A549 (cell line): Measurements from ENCODE around the gene CCL1. TPM values are rescaled to one million over a fixed set of nuclear protein-coding genes. Genes with fewer than 3 reads are reported as not detected.

ENCODE experiments used
- ATAC-seq, 2 experiments: fragments of 200-7000 bp in 1 of 2; fragments of >200 bp in 1 of 2; cut with Nextera tagmentation in 1 of 2; cut with Tn5 transposase in 1 of 2; 3 replicates each; pipeline versions ENCODE4 v1.8.0 to v1.9.1; 2018 to 2020; ENCODE audit warnings: mild to moderate bottlenecking in 1 of 2, moderate library complexity in 1 of 2
- CTCF ChIA-PET: fragments of 300-600 bp; sonication (Branson Sonifier 250); formaldehyde crosslinking; extraction: SDS; loops from one replicate; lab custom pipeline; 2021; ENCODE audit warnings: antibody characterized with exemption, inconsistent platforms; lab: Yijun Ruan, JAX
- POLR2A ChIA-PET: fragments of 350-600 bp; formaldehyde crosslinking; extraction: SDS; loops from one replicate; lab custom pipeline; 2021; ENCODE audit warnings: antibody characterized with exemption, inconsistent platforms; lab: Yijun Ruan, JAX
- DNase-seq, 2 experiments: peaks; one replicate each; pipeline versions ENCODE4 v3.0.0 to v3.0.0-alpha.2; 2011 to 2016; ENCODE audit warnings: low read depth in 1 of 2, low spot score in 1 of 2
- FAIRE-seq: peaks from 2 replicates; lab custom pipeline; 2011; peaks lifted over from hg19 to GRCh38; lab: Jason Lieb, UNC
- H3K27ac ChIP-seq, 2 experiments: fragments of >200 bp; sonication (Bioruptor Twin); formaldehyde crosslinking; 3 replicates each; pipeline ENCODE4 v1.5.1; 2016 to 2017
- H3K4me1 ChIP-seq: fragments of >200 bp; sonication (Bioruptor Twin); formaldehyde crosslinking; 3 replicates; pipeline ENCODE4 v1.6.1; 2016
- H3K4me2 ChIP-seq: fragments of >200 bp; sonication (Bioruptor Twin); formaldehyde crosslinking; 3 replicates; pipeline ENCODE4 v1.6.1; 2016
- H3K4me3 ChIP-seq: fragments of >200 bp; sonication (Bioruptor Twin); formaldehyde crosslinking; 3 replicates; pipeline ENCODE4 v1.5.1; 2016
- H3K9me3 ChIP-seq: fragments of >200 bp; sonication (Bioruptor Twin); formaldehyde crosslinking; 3 replicates; pipeline ENCODE4 v1.6.1; 2016
- BCL3 ChIP-seq: fragments of >200 bp; sonication (Bioruptor Twin); formaldehyde crosslinking; IDR thresholded peaks from 3 replicates; pipeline ENCODE4 v1.6.1; 2016
- CBX2 ChIP-seq: fragments of 200-600 bp; sonication (generic); IDR thresholded peaks from 2 replicates; pipeline ENCODE4 v1.6.1; 2016; ENCODE audit warnings: low read depth, mild to moderate bottlenecking, borderline replicate concordance
- CEBPB ChIP-seq, 2 experiments: fragments of >200 bp in 1 of 2; sonication (Bioruptor Twin) in 1 of 2; formaldehyde crosslinking in 1 of 2; IDR thresholded peaks; 2 replicates each; pipeline ENCODE4 v1.6.1; 2012 to 2016
- CHD2 ChIP-seq: fragments of 150-350 bp; IDR thresholded peaks from 2 replicates; pipeline ENCODE4 v1.6.1; 2014; ENCODE audit warnings: low read length; ENCODE audit not compliant: partially characterized antibody
- CTCF ChIP-seq: fragments of >200 bp; sonication (Bioruptor Twin); formaldehyde crosslinking; IDR thresholded peaks from 3 replicates; pipeline ENCODE4 v1.5.1; 2016
- EHMT2 ChIP-seq: fragments of 200-600 bp; sonication (generic); IDR thresholded peaks from 2 replicates; pipeline ENCODE4 v1.6.1; 2016; ENCODE audit warnings: antibody characterized with exemption, low read depth, mild to moderate bottlenecking, moderate library complexity
- FOXS1 ChIP-seq: fragments of 250-450 bp; sonication (Bioruptor Pico); IDR thresholded peaks from 2 replicates; pipeline ENCODE4 v1.5.0; 2020; ENCODE audit warnings: mild to moderate bottlenecking, moderate library complexity
- GATA3 ChIP-seq: IDR thresholded peaks from 2 replicates; pipeline ENCODE4 v1.6.1; 2012; ENCODE audit warnings: borderline replicate concordance
- HEYL ChIP-seq: fragments of 250-450 bp; sonication (Bioruptor Pico); IDR thresholded peaks from 2 replicates; pipeline ENCODE4 v1.8.0; 2021; ENCODE audit warnings: mild to moderate bottlenecking, moderate library complexity
- HMGXB4 ChIP-seq: fragments of 250-450 bp; sonication (Bioruptor Pico); IDR thresholded peaks from 2 replicates; pipeline ENCODE4 v1.5.0; 2021; ENCODE audit warnings: mild to moderate bottlenecking, moderate library complexity, borderline replicate concordance
- HOXB13 ChIP-seq: fragments of 250-450 bp; sonication (Bioruptor Pico); IDR thresholded peaks from 2 replicates; pipeline ENCODE4 v1.5.0; 2020; ENCODE audit warnings: low read depth, mild to moderate bottlenecking, moderate library complexity
- HOXB5 ChIP-seq: fragments of 250-450 bp; sonication (Bioruptor Pico); IDR thresholded peaks from 2 replicates; pipeline ENCODE4 v1.5.0; 2020; ENCODE audit warnings: mild to moderate bottlenecking, moderate library complexity
- KDM1A ChIP-seq: fragments of 200-600 bp; sonication (generic); IDR thresholded peaks from 2 replicates; pipeline ENCODE4 v1.6.1; 2016; ENCODE audit warnings: low read depth, mild to moderate bottlenecking
- KDM5A ChIP-seq: fragments of 200-600 bp; sonication (generic); IDR thresholded peaks from 2 replicates; pipeline ENCODE4 v1.6.1; 2016; ENCODE audit warnings: antibody characterized with exemption, mild to moderate bottlenecking
- NFE2L2 ChIP-seq: fragments of 150-350 bp; conservative IDR thresholded peaks from 2 replicates; pipeline ENCODE4 v1.6.1; 2014; ENCODE audit warnings: low read length
- NR3C1 ChIP-seq: fragments of >200 bp; sonication (Bioruptor Twin); formaldehyde crosslinking; IDR thresholded peaks from 3 replicates; pipeline ENCODE4 v1.6.1; 2017
- POLR2AphosphoS2 ChIP-seq: conservative IDR thresholded peaks from 2 replicates; pipeline ENCODE4 v1.6.1; 2012; ENCODE audit warnings: low read length, improper control_type of control experiment, inconsistent platforms
- TFCP2L1 ChIP-seq: fragments of 250-450 bp; sonication (Bioruptor Pico); IDR thresholded peaks from 2 replicates; pipeline ENCODE4 v1.5.0; 2021; ENCODE audit warnings: mild to moderate bottlenecking
- ZC3H11A ChIP-seq: fragments of 450-650 bp; IDR thresholded peaks from 2 replicates; pipeline ENCODE4 v1.6.1; 2014; ENCODE audit warnings: antibody characterized with exemption, mild to moderate bottlenecking
- ZNF302 ChIP-seq: fragments of 250-450 bp; sonication (Bioruptor Pico); IDR thresholded peaks from 2 replicates; pipeline ENCODE4 v1.9.0; 2021; ENCODE audit warnings: inconsistent platforms, mild to moderate bottlenecking, moderate library complexity
- ZSCAN20 ChIP-seq: fragments of 250-450 bp; sonication (Bioruptor Pico); IDR thresholded peaks from 2 replicates; pipeline ENCODE4 v1.8.0; 2022; ENCODE audit warnings: mild to moderate bottlenecking, moderate library complexity
- WGBS: methylation state at CpG from one replicate; pipeline ENCODE4 v1.1.6; 2017; ENCODE audit errors: missing lambda C conversion rate; 5-methylcytosine and 5-hydroxymethylcytosine counted together
- polyA plus RNA-seq, 4 experiments: library from polyadenylated mRNA; depleted of rRNA in 3 of 4; stranded (reverse); fragments of >200 nt; fragmentation: RNase III in 1 of 4; extraction: RNeasy Plus Mini Kit Qiagen cat#74134 plus additional on column Dnase treatment in 1 of 4; gene quantifications; 2 replicates in 3 of 4; 3 replicates in 1 of 4; pipeline ENCODE4 v1.2.3, GENCODE V29; 2011 to 2017

CCL1 gene
- polyA plus RNA-seq, 2 of the 4 experiments (the other 2 are of a cell fraction): not detected

- TF ChIP-seq HMGXB4 (CRISPR knock-in tag) (no peak), NFE2L2 (no peak), CBX2 (no peak), TFCP2L1 (CRISPR knock-in tag) (no peak), EHMT2 (no peak), HEYL (no peak), NR3C1 (no peak), GATA3 (no peak), FOXS1 (CRISPR knock-in tag) (no peak), KDM1A (no peak)
Observed at GRCh38 chr17:34368946-34369500, 6.0 kb upstream of the CCL1 start (continued).

- ATAC-seq: no peak
Observed at GRCh38 chr17:34368196-34368945, 5.3 kb upstream of the CCL1 start.

GRCh38 chr17:34367486-34368195 is 4.6 kb upstream of the CCL1 start:
- no peak overlapping the region for H3K27ac ChIP-seq
- H3K4me1 ChIP-seq: no peaks in the 10 kb centered on the region
- H3K4me2 ChIP-seq: no peak overlapping the region
- no peak for DNase-seq
- H3K4me3 ChIP-seq: no peak overlapping the region
- no peak for ATAC-seq
- ChIA-PET POLR2A (no interaction called here), CTCF (interaction anchor here (0.6 to 18.3 kb wide), 7 partner anchors 9 to 588 kb away, joined by 3 to 571 read pairs (median 6); partner anchors contain the start of gene CCL13)
- no peaks in the 10 kb centered on the region for H3K9me3 ChIP-seq
- TF ChIP-seq CEBPB (IDR thresholded peaks at IDR 0.05): no peak
- no peak for TF ChIP-seq KDM5A
- no peak for FAIRE-seq
- 26% methylated on average over 9 of the region's 9 CpGs for WGBS

More at GRCh38 chr17:34368196-34368945, 5.3 kb upstream of the CCL1 start:
- POLR2A ChIA-PET: interaction anchor here (0.6 kb wide), 1 partner anchor 293 kb away, joined by 6 read pairs; no protein-coding TSS in a partner anchor
- Histone ChIP-seq H3K9me3 (no peaks in the 10 kb centered on the region), H3K4me1 (no peaks in the 10 kb centered on the region), H3K27ac (no peak overlapping the region), H3K4me3 (no peak overlapping the region), H3K4me2 (no peak overlapping the region)
- no peak for DNase-seq
- WGBS: 24% methylated on average over 9 of the region's 9 CpGs
- no peak for FAIRE-seq
- TF ChIP-seq TFCP2L1 (CRISPR knock-in tag) (no peak), CHD2 (no peak)
- CTCF ChIA-PET: interaction anchor here (1.0 to 18.3 kb wide), 6 partner anchors 9 to 166 kb away, joined by 3 to 571 read pairs (median 5); partner anchors contain the start of gene CCL13

- DNase-seq (no peak), FAIRE-seq (no peak), ATAC-seq (no peak)
- Histone ChIP-seq H3K27ac (no peak overlapping the region), H3K4me3 (no peak overlapping the region), H3K9me3 (no peaks in the 10 kb centered on the region), H3K4me2 (no peak overlapping the region), H3K4me1 (no peaks in the 10 kb centered on the region)
- POLR2A ChIA-PET: no interaction called here
- 9% methylated on average over 4 of the region's 4 CpGs for WGBS
- CTCF ChIA-PET: interaction anchor here (0.6 to 18.3 kb wide), 4 partner anchors 10 to 587 kb away, joined by 3 to 571 read pairs (median 7); no protein-coding TSS in a partner anchor
- TF ChIP-seq HOXB13 (CRISPR knock-in tag) (no peak), HMGXB4 (CRISPR knock-in tag) (no peak), CTCF (no peak), ZC3H11A (no peak), FOXS1 (CRISPR knock-in tag) (no peak), BCL3 (no peak), ZSCAN20 (no peak), CBX2 (no peak), HOXB5 (CRISPR knock-in tag) (no peak), ZNF302 (CRISPR knock-in tag) (no peak), POLR2AphosphoS2 (no peak), TFCP2L1 (CRISPR knock-in tag) (no peak)
Observed at GRCh38 chr17:34366529-34367107, 3.6 kb upstream of the CCL1 start.
